Aorta (tissue), 5 donors: ENCODE measurements around the gene THADA. TPM values are rescaled to one million over a fixed set of nuclear protein-coding genes. Genes with fewer than 3 reads are reported as not detected.
"Not testable (repeated sequence)": the region's sequence is repeated elsewhere in the genome, so short reads cannot be mapped to it uniquely, and the experiment has no call there.

ENCODE experiments used
- ATAC-seq: fragments of 200-7000 bp; cut with Tn5 transposase; one replicate; pipeline ENCODE4 v1.9.1; 2022; ENCODE audit warnings: moderate library complexity; ENCODE audit not compliant: low FRiP score
- DNase-seq, 2 donors: peaks; one replicate each; pipeline ENCODE4 v3.0.0-alpha.2; 2020
- H3K27ac ChIP-seq, 2 donors: one replicate each; pipeline ENCODE4 v1.5.1; 2013; ENCODE audit warnings: low read length in 2 of 2, mild to moderate bottlenecking in 2 of 2, moderate library complexity in 2 of 2, control low read depth in 1 of 2, inconsistent platforms in 1 of 2, low read depth in 1 of 2
- H3K27me3 ChIP-seq, 2 donors: one replicate each; pipeline ENCODE4 v1.6.1; 2013; ENCODE audit warnings: control low read depth in 1 of 2, low read length in 1 of 2, mild to moderate bottlenecking in 1 of 2, moderate library complexity in 1 of 2; ENCODE audit not compliant: insufficient read depth in 2 of 2, control insufficient read depth in 1 of 2
- H3K36me3 ChIP-seq, 2 donors: one replicate each; pipeline ENCODE4 v1.6.1; 2013; ENCODE audit warnings: control low read depth in 1 of 2, low read length in 1 of 2, mild to moderate bottlenecking in 1 of 2; ENCODE audit not compliant: insufficient read depth in 2 of 2, control insufficient read depth in 1 of 2
- H3K4me1 ChIP-seq, 2 donors: one replicate each; pipeline ENCODE4 v1.6.1; 2013; ENCODE audit warnings: low read length in 2 of 2, control low read depth in 1 of 2, mild to moderate bottlenecking in 1 of 2, moderate library complexity in 1 of 2; ENCODE audit not compliant: insufficient read depth in 2 of 2, control insufficient read depth in 1 of 2
- H3K4me3 ChIP-seq, 2 donors: one replicate each; pipeline ENCODE4 v1.5.1; 2013; ENCODE audit warnings: low read length in 2 of 2, control low read depth in 1 of 2, mild to moderate bottlenecking in 1 of 2
- H3K9me3 ChIP-seq: one replicate; pipeline ENCODE4 v1.6.1; 2013; ENCODE audit warnings: mild to moderate bottlenecking, low read length; ENCODE audit not compliant: control insufficient read depth
- WGBS, 2 donors: extraction: QIAGEN DNeasy Blood & Tissue Kit; methylation state at CpG; one replicate each; pipeline ENCODE4 v1.1.7; 2013; 5-methylcytosine and 5-hydroxymethylcytosine counted together
- intact Hi-C, 2 donors: fragments of 100-400 bp; cut with DNase I; formaldehyde crosslinking; loops; one replicate each; pipeline versions ENCODE4 v1.14.2 to v1.15.0; 2022
- polyA plus RNA-seq, 2 donors: library from polyadenylated mRNA; stranded (reverse); fragments of 200-250 nt; gene quantifications; one replicate each; pipeline ENCODE4 v1.2.3, GENCODE V29; 2013
- total RNA-seq, 2 donors: library from RNA; stranded (reverse); fragmentation: NEBNext Ultra II Directional; extraction: Animal tissue kit (Norgen Biotek cat#: 25700); gene quantifications; one replicate each; pipeline ENCODE4 v1.2.1, GENCODE V29; 2021
- donor health status: healthy with polysubstance abuse.
- donor health status: Bipolar disorder and iron deficiency.
- donor health status: DM: no; HTN: no; CAD: no.
- donor health status: DM: no; HTN: no; CAD: no.
- donor health status: DM: yes; HTN: yes; CAD: no.

THADA gene
- total and polyA plus RNA-seq, 4 donors, result 12.4 to 38.5 (median 25.0) TPM

GRCh38 chr2:43292851-43293743, 302.7 kb downstream of the THADA start:
- H3K4me1 ChIP-seq, result peaks cover 1 to 3% of the 10 kb centered on the region in 2 donors
- DNase-seq (no peak), ATAC-seq (peak; percentile 37)
- no peaks in the 10 kb centered on the region for H3K9me3 ChIP-seq
- H3K4me3 ChIP-seq, result no peak overlapping the region
- 76 to 84% methylated on average over 11 of the region's 11 CpGs for WGBS, 2 donors
- H3K36me3 ChIP-seq, result no peaks in the 10 kb centered on the region
- H3K27ac ChIP-seq, result no peak overlapping the region
- intact Hi-C loops, result no loop called here
- H3K27me3 ChIP-seq, result no peaks in the 10 kb centered on the region

GRCh38 chr2:43292297-43292696, 303.5 kb downstream of the THADA start:
- 46 to 82% methylated on average over 1 of the region's 1 CpG for WGBS, 2 donors
- ATAC-seq, result no peak
- H3K27ac ChIP-seq, result no peak overlapping the region
- H3K36me3 ChIP-seq, result no peaks in the 10 kb centered on the region
- intact Hi-C loops, result no loop called here
- no peak for DNase-seq
- no peaks in the 10 kb centered on the region for H3K9me3 ChIP-seq
- H3K27me3 ChIP-seq, result no peaks in the 10 kb centered on the region
- no peak overlapping the region for H3K4me3 ChIP-seq
- peaks cover 1 to 3% of the 10 kb centered on the region in 2 donors for H3K4me1 ChIP-seq

GRCh38 chr2:43289331-43289730, 306.5 kb downstream of the THADA start:
- peaks cover 1 to 3% of the 10 kb centered on the region in 2 donors for H3K4me1 ChIP-seq
- H3K4me3 ChIP-seq, result no peak overlapping the region
- intact Hi-C loops, result no loop called here
- H3K27me3 ChIP-seq, result no peaks in the 10 kb centered on the region
- H3K27ac ChIP-seq, result no peak overlapping the region
- ATAC-seq (no peak), DNase-seq (no peak)
- H3K36me3 ChIP-seq, result peaks cover 0 to 3% of the 10 kb centered on the region in 2 donors
- 94% methylated on average over 4 of the region's 4 CpGs for WGBS, 2 donors
- H3K9me3 ChIP-seq, result no peaks in the 10 kb centered on the region

- ATAC-seq (no peak), DNase-seq (no peak)
- no peak overlapping the region for H3K27ac ChIP-seq
- no peaks in the 10 kb centered on the region for H3K9me3 ChIP-seq
- intact Hi-C loops, result no loop called here
- H3K4me3 ChIP-seq, result no peak overlapping the region
- H3K4me1 ChIP-seq, result peaks cover 0 to 2% of the 10 kb centered on the region in 2 donors
- 94 to 95% methylated on average over 4 of the region's 4 CpGs for WGBS, 2 donors
- peaks cover 0 to 3% of the 10 kb centered on the region in 2 donors for H3K36me3 ChIP-seq
- no peaks in the 10 kb centered on the region for H3K27me3 ChIP-seq
These were observed 307.2 kb downstream of the THADA start for GRCh38 chr2:43288417-43289305.

GRCh38 chr2:43285987-43286386, 309.9 kb downstream of the THADA start:
- no peak for DNase-seq
- intact Hi-C loops, result no loop called here
- Histone ChIP-seq H3K27ac (no peak overlapping the region), H3K4me1 (no peaks in the 10 kb centered on the region), H3K4me3 (no peak overlapping the region), H3K9me3 (no peaks in the 10 kb centered on the region), H3K27me3 (no peaks in the 10 kb centered on the region), H3K36me3 (peaks cover 0 to 3% of the 10 kb centered on the region in 2 donors)
- no peak for ATAC-seq
- 78 to 87% methylated on average over 2 of the region's 2 CpGs for WGBS, 2 donors

- DNase-seq, result no peak
- ATAC-seq, result no peak
- peaks cover 0 to 3% of the 10 kb centered on the region in 2 donors for H3K36me3 ChIP-seq
These were observed 310.9 kb downstream of the THADA start for GRCh38 chr2:43284967-43285366.

GRCh38 chr2:43284347-43284746, 311.5 kb downstream of the THADA start:
- intact Hi-C loops, ATAC-seq, H3K4me3 ChIP-seq, H3K27ac ChIP-seq, DNase-seq, H3K27me3 ChIP-seq, H3K9me3 ChIP-seq, H3K36me3 ChIP-seq, H3K4me1 ChIP-seq: not testable (repeated sequence)
- WGBS, 2 donors, result 97 to 98% methylated on average over 6 of the region's 6 CpGs

More at GRCh38 chr2:43284967-43285366, 310.9 kb downstream of the THADA start:
- H3K4me3 ChIP-seq, result no peak overlapping the region
- H3K9me3 ChIP-seq, result no peaks in the 10 kb centered on the region
- 95 to 100% methylated on average over 1 of the region's 1 CpG for WGBS, 2 donors
- H3K27ac ChIP-seq, result no peak overlapping the region
- H3K4me1 ChIP-seq, result no peaks in the 10 kb centered on the region
- H3K27me3 ChIP-seq, result no peaks in the 10 kb centered on the region
- intact Hi-C loops, result no loop called here

GRCh38 chr2:43280994-43281393, 314.8 kb downstream of the THADA start:
- H3K4me3 ChIP-seq, result no peak overlapping the region
- H3K9me3 ChIP-seq, result no peaks in the 10 kb centered on the region
- ATAC-seq (no peak), DNase-seq (no peak)
- H3K4me1 ChIP-seq, result peaks cover 0 to 3% of the 10 kb centered on the region in 2 donors
- H3K27me3 ChIP-seq, result no peaks in the 10 kb centered on the region
- intact Hi-C loops, result no loop called here
- H3K27ac ChIP-seq, result no peak overlapping the region
- 95 to 97% methylated on average over 2 of the region's 2 CpGs for WGBS, 2 donors
- peaks cover 0 to 3% of the 10 kb centered on the region in 2 donors for H3K36me3 ChIP-seq
